22Rv1 (cell line): ENCODE data around the gene ASPSCR1.

Experiments used
- ZFX ChIP-seq: fragments of 450-650 bp; IDR thresholded peaks from 2 replicates; pipeline ENCODE4 v1.6.1; 2017; ENCODE audit warnings: antibody characterized with exemption, borderline replicate concordance
- TF ChIP-seq, protein P1 (sequence below): fragments of 450-650 bp; IDR thresholded peaks from 2 replicates; pipeline ENCODE4 v1.5.1; 2017; ENCODE audit warnings: mild to moderate bottlenecking

DNA sequence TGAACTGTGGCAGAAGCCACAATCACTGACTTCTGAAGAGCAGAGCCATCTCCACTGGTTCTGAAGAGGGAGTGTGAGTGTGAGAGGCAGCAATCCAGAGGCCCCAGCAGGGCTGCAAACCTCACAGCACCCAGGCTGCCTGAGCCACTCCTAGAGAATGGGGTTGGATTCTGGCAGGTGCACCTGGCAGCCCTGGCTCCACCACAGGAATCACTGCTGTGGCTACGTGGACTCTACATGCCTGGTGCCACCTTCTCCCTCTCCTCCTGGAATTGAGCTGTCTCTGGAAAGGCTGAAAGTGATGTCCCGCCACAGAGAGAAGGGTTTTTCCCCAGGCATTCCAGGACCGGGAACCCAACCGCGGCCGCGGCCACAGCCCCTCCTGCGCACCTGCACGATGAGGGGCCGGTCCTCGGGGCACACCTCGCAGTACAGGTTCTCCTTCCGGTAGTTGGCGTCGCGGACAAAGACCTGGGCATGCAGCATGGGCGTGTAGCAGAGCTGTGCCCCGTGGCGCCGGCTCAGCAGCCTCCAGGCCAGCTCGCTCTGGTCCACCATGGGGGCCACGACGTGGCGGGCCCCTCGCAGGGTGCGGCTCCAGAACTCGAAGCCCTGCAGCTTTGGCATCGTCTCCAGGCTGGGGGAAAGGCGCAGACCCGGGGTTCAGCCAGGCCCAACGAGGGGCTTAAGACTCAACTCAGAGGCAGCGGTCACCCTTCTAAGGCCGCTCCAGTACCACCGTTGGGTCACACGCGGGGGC lies 87.2 kb downstream of the ASPSCR1 start:
- TF ChIP-seq, protein P1, sequence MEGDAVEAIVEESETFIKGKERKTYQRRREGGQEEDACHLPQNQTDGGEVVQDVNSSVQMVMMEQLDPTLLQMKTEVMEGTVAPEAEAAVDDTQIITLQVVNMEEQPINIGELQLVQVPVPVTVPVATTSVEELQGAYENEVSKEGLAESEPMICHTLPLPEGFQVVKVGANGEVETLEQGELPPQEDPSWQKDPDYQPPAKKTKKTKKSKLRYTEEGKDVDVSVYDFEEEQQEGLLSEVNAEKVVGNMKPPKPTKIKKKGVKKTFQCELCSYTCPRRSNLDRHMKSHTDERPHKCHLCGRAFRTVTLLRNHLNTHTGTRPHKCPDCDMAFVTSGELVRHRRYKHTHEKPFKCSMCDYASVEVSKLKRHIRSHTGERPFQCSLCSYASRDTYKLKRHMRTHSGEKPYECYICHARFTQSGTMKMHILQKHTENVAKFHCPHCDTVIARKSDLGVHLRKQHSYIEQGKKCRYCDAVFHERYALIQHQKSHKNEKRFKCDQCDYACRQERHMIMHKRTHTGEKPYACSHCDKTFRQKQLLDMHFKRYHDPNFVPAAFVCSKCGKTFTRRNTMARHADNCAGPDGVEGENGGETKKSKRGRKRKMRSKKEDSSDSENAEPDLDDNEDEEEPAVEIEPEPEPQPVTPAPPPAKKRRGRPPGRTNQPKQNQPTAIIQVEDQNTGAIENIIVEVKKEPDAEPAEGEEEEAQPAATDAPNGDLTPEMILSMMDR, result no peak
- no peak for TF ChIP-seq ZFX
